GM12864 (cell line): ENCODE data around the gene INTS13.
"Not testable (repeated sequence)": the region's sequence is repeated elsewhere in the genome, so short reads cannot be mapped to it uniquely, and the experiment has no call there.

Experiments
- DNase-seq: peaks from one replicate; pipeline ENCODE4 v3.0.0-alpha.2; 2011; ENCODE audit warnings: low read depth
- H3K4me3 ChIP-seq: 2 replicates; pipeline ENCODE4 v1.5.1; 2011; ENCODE audit warnings: mild to moderate bottlenecking, low read depth, low read length, control low read depth
- TF ChIP-seq, protein P1 (sequence below): IDR thresholded peaks from 2 replicates; pipeline ENCODE4 v1.5.1; 2011; ENCODE audit warnings: low read depth, mild to moderate bottlenecking, moderate library complexity, low read length, control low read depth, inconsistent platforms; ENCODE audit errors: missing control alignments

INTS13 gene

DNA sequence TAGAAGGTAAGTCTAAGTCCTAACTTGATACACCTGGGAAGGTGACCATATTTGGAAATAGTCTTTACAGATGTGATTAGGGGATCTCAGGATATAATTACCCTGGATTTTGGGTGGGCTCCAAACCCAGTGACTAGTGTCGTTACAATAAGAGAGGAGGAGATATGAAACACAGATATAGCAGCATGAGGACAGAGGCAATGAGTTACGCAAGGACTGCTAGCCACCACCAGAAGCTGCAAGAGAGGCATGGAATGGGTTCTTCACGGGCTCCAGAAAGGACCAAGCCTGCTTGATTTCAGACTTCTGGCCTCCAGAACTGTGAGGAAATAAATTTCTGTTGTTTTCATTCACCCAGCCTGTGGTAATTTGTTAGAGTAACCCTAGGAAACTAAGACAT, 29.1 kb upstream of the INTS13 start:
- no peak overlapping the region for H3K4me3 ChIP-seq
- DNase-seq: no peak
- TF ChIP-seq, protein P1, sequence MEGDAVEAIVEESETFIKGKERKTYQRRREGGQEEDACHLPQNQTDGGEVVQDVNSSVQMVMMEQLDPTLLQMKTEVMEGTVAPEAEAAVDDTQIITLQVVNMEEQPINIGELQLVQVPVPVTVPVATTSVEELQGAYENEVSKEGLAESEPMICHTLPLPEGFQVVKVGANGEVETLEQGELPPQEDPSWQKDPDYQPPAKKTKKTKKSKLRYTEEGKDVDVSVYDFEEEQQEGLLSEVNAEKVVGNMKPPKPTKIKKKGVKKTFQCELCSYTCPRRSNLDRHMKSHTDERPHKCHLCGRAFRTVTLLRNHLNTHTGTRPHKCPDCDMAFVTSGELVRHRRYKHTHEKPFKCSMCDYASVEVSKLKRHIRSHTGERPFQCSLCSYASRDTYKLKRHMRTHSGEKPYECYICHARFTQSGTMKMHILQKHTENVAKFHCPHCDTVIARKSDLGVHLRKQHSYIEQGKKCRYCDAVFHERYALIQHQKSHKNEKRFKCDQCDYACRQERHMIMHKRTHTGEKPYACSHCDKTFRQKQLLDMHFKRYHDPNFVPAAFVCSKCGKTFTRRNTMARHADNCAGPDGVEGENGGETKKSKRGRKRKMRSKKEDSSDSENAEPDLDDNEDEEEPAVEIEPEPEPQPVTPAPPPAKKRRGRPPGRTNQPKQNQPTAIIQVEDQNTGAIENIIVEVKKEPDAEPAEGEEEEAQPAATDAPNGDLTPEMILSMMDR: no peak

DNA sequence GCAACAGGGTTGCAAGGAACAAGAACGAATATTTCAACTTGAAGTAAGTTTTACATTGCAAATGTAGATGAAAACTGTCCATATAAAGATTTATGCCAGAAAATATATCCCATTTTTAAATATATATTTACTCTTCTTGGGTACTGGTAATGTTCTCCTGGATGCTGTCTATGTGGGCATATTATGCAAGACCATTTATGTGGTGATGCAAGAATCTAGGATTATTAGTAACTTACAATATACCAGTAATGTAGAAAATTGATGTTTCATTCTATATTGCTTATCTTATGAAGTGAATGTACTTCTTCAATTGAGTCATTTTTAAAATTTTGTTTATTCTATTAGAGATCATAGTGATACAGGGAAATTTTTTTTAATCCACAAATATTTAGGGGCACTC, 25.6 kb upstream of the INTS13 start:
- TF ChIP-seq, protein P1: no peak
- H3K4me3 ChIP-seq: no peak overlapping the region
- no peak for DNase-seq

DNA sequence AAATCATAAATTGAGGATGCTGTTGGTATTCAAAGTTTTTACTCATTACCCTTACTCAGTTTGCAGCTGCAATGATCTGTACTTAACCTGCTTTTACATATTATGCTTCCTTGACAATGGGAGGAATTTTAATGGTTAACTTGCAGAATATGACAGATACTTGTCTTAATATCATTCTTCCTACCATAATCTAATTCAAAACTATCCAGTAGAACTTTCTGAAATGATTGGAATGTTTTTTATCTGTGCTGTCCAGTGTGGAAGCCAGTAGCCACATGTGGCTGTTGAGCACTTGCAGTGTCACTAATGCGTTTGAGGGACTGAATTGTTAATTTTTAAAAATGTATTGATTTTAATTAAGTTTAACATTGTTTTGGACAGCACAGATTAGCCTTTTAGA, 24.0 kb upstream of the INTS13 start:
- TF ChIP-seq, protein P1: no peak
- H3K4me3 ChIP-seq: no peak overlapping the region
- no peak for DNase-seq

- H3K4me3 ChIP-seq, DNase-seq: not testable (repeated sequence)
Observed at GRCh38 chr12:26961391-26961790, 23.6 kb upstream of the INTS13 start.

GRCh38 chr12:26954027-26954426, 16.2 kb upstream of the INTS13 start:
- DNase-seq: no peak
- H3K4me3 ChIP-seq: no peak overlapping the region
- TF ChIP-seq, protein P1: no peak

DNA sequence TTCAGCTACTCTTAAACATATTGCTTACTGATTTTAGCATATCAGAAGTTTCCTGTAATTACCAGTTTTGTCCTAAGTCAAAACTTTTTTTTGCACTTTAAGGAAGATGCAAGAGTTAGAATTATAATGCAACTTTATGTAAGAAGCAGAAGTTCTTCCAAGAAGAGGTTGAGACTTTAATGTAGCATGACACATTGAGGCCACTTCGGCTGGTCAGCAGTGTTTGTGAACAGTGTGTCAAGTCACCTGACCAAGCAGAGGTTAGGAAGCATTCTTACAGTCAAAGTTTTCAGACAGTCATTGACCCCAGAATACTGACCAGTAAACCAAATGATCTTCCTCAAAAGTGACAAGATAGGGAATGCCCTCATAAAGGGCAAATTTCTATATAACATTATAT, 15.7 kb upstream of the INTS13 start:
- no peak overlapping the region for H3K4me3 ChIP-seq
- TF ChIP-seq, protein P1: no peak
- DNase-seq: no peak

GRCh38 chr12:26948309-26948708, 10.5 kb upstream of the INTS13 start:
- DNase-seq: no peak
- TF ChIP-seq, protein P1: no peak
- H3K4me3 ChIP-seq: no peak overlapping the region

DNA sequence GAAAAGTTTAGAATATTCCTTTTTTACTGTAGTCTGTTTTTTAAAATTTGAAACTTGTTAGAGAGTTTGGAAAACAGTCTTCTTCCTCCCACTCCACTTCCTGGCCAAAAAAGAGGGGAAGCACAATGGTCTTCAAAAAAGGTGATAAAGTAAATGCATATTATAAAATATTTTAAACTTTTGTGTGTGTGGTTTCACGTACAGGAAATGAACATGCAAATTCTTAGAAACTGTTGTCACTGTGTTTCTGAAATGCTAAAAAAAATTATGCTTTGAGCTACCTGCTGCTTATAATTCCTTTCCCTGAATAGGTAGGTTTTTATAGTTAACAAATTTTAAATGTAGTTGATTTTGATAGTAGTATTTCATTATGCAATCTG, 3.4 kb upstream of the INTS13 start:
- DNase-seq: no peak

More for the DNA sequence above, 3.4 kb upstream of the INTS13 start:
- H3K4me3 ChIP-seq: peak overlapping the region; percentile 48; the same call in 1 of the 2 replicates
- TF ChIP-seq, protein P1: no peak
